ENCODE results near the gene LIX1. TPM values are rescaled to one million over a fixed set of nuclear protein-coding genes. Genes with fewer than 3 reads are reported as not detected.
A peak's percentile ranks its signal among the peaks of the same experiment; 100 is the strongest.
"Not testable (repeated sequence)": the region's sequence is repeated elsewhere in the genome, so short reads cannot be mapped to it uniquely, and the experiment has no call there.

The LIX1 gene
- polyA plus RNA-seq: 0.10 TPM

GRCh38 chr5:97142521-97143254 lies at the start of gene LIX1:
LIX1 (minus strand) TSS chr5:97142611; CDS start chr5:97142576, 35 bp downstream.
- no peaks in the 10 kb centered on the region for H3K9me3 Mint-ChIP-seq
- H3K36me3 Mint-ChIP-seq: no peaks in the 10 kb centered on the region
- no peak within 1 kb of the TSS for H3K4me3 Mint-ChIP-seq

GRCh38 chr5:97191893-97192292 lies 49.5 kb upstream of the LIX1 start:
- Mint-ChIP-seq H3K36me3 (peaks cover 7% of the 10 kb centered on the region), H3K4me3 (no peak overlapping the region), H3K4me1 (peaks cover 8 to 11% (median 9%) of the 10 kb centered on the region in 3 donors), H3K9me3 (peaks cover 0 to 22% (median 10%) of the 10 kb centered on the region in 3 donors), H3K27me3 (no peaks in the 10 kb centered on the region), H3K27ac (no peak overlapping the region)

More at GRCh38 chr5:97142521-97143254, at the start of gene LIX1:
- Mint-ChIP-seq H3K27ac (no peak within 1 kb of the TSS), H3K27me3 (no peaks in the 10 kb centered on the region), H3K4me1 (peaks cover 0 to 1% (median 0%) of the 10 kb centered on the region in 3 donors)

DNA sequence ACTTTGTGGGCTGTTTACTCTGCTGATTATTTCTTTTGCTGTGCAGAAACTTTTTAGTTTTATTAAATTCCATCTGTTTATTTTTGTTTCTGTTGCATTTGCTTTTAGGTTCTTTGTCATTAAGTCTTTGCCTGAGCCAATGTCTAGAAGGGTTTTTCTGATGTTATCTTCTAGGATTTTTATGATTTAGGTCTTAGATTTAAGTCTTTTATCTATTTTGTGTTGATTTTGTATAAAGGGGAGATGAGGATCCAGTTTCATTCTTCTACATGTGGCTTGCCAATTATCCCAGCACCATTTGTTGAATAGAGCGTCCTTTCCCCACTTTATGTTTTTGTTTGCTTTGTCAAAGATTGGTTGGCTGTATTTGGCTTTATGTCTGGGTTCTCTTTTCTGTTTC lies 47.1 kb upstream of the LIX1 start:
- Mint-ChIP-seq H3K9me3 (peaks cover 2 to 22% (median 10%) of the 10 kb centered on the region in 3 donors), H3K4me1 (peaks cover 8 to 12% (median 8%) of the 10 kb centered on the region in 3 donors)
- H3K27ac Mint-ChIP-seq, H3K36me3 Mint-ChIP-seq, H3K27me3 Mint-ChIP-seq, H3K4me3 Mint-ChIP-seq: not testable (repeated sequence)

DNA sequence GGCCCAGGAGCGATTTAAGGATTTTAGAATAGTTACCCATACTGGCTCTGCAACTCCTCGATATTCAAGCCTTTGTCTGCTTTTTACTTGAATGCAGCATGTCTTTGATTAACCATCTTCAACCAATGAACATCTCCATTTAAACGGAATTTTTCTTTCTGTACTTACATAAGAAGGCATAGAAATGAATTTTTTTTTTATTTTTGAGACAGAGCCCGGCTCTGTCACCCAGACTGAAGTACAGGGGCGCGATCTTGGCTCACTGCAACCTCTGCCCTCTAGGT lies 41.5 kb upstream of the LIX1 start:
- peaks cover 4% of the 10 kb centered on the region for H3K36me3 Mint-ChIP-seq

GRCh38 chr5:97183100-97183929 lies 40.9 kb upstream of the LIX1 start, which contains the start of gene RIOK2:
RIOK2 (minus strand) TSS chr5:97183247; CDS start chr5:97183191, 56 bp downstream.
- Mint-ChIP-seq H3K4me3 (peak within 1 kb of the TSS; percentile 91 to 99 (median 98)), H3K9me3 (peaks cover 0 to 5% (median 0%) of the 10 kb centered on the region in 3 donors), H3K36me3 (peaks cover 3% of the 10 kb centered on the region), H3K27me3 (peaks cover 2% of the 10 kb centered on the region), H3K4me1 (peaks cover 22 to 31% (median 27%) of the 10 kb centered on the region in 3 donors), H3K27ac (peak within 1 kb of the TSS; percentile 96 to 100 (median 99))

More for the DNA sequence above, 41.5 kb upstream of the LIX1 start:
- Mint-ChIP-seq H3K27ac (peak overlapping the region; percentile 96 to 100 (median 99)), H3K27me3 (peaks cover 2% of the 10 kb centered on the region), H3K4me3 (peak overlapping the region; percentile 91 to 99 (median 98)), H3K4me1 (peaks cover 22 to 31% (median 27%) of the 10 kb centered on the region in 3 donors), H3K9me3 (peaks cover 0 to 5% (median 3%) of the 10 kb centered on the region in 3 donors)

DNA sequence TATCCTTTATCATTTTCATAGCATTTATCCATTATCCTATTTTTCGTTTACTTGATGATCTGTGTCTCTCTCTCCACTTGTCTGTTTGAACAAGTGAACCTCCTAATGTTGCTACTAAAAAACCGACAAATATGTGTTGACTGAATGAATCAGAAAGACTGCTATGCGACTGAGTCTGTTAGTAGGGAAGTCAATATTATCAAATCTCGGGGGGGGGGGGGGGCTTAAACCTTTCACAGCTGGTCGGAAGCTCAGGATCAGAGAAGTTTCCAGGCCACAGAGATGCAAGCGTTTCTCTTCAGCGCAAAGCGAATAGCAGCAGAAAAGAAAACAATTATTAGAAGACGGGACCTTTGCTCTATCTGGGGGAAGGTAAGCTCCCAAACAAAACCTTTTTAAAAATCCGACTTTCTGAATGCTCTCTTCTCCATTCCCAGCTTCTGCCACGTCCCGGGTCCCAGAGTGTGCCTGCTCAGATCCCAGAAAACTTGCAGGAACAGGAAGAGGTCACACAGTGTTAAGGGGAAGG lies 40.2 kb upstream of the LIX1 start:
- H3K9me3 Mint-ChIP-seq: peaks cover 0 to 5% (median 0%) of the 10 kb centered on the region in 3 donors
- peak overlapping the region; percentile 91 to 99 (median 98) for H3K4me3 Mint-ChIP-seq
- H3K36me3 Mint-ChIP-seq: peaks cover 3% of the 10 kb centered on the region
- H3K27ac Mint-ChIP-seq: peak overlapping the region; percentile 96 to 100 (median 99)
- H3K4me1 Mint-ChIP-seq: peaks cover 22 to 31% (median 27%) of the 10 kb centered on the region in 3 donors
- peaks cover 2% of the 10 kb centered on the region for H3K27me3 Mint-ChIP-seq

DNA sequence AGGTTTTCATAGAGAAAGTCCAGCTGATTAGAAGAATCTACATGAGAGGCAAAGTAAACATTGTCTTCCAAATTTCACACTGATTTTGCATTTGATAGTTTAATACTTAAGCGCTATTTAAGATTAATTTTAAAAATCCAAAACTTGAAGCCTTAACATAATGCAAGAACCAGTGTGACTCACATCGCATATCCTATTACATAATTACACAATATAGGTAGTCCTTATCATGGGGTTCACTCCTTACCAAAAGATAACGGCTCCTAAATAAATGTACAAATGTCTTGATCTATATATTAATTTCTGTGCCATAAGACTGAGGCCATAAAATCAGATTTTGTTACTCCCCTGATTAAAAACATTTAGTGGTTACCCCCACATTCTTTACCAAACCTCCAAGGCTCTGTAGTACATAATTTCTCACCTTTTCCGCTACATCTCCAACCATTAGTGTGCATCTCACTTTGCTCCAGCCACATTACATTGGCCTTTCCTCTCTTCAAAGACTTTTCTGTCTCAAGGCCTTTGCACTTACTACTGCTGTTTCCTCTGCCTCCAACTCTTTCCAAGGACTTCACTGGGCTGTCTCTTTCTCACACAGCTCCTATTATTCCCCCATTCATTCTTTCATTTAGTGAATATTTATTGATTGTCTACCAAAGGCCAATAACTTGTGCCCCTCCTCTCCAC lies 39.6 kb upstream of the LIX1 start:
- Mint-ChIP-seq H3K36me3 (peaks cover 3% of the 10 kb centered on the region), H3K9me3 (peaks cover 0 to 5% (median 0%) of the 10 kb centered on the region in 3 donors), H3K27ac (peak overlapping the region; percentile 96 to 100 (median 99)), H3K27me3 (peaks cover 2% of the 10 kb centered on the region), H3K4me3 (peak overlapping the region; percentile 91 to 99 (median 98)), H3K4me1 (peaks cover 22 to 31% (median 27%) of the 10 kb centered on the region in 3 donors)

GRCh38 chr5:97179457-97179856 lies 37.0 kb upstream of the LIX1 start:
- H3K9me3 Mint-ChIP-seq, H3K27me3 Mint-ChIP-seq, H3K27ac Mint-ChIP-seq, H3K36me3 Mint-ChIP-seq, H3K4me3 Mint-ChIP-seq: not testable (repeated sequence)
- H3K4me1 Mint-ChIP-seq: peaks cover 21 to 35% (median 25%) of the 10 kb centered on the region in 3 donors

GRCh38 chr5:97172227-97172626 lies 29.8 kb upstream of the LIX1 start:
- H3K4me3 Mint-ChIP-seq: no peak overlapping the region
- H3K4me1 Mint-ChIP-seq: peaks cover 5 to 12% (median 7%) of the 10 kb centered on the region in 3 donors
- H3K36me3 Mint-ChIP-seq: peaks cover 4% of the 10 kb centered on the region
- H3K27me3 Mint-ChIP-seq: no peaks in the 10 kb centered on the region
- H3K27ac Mint-ChIP-seq: peak overlapping the region in 1 of 3 donors; percentile 29
- H3K9me3 Mint-ChIP-seq: no peaks in the 10 kb centered on the region

GRCh38 chr5:97171703-97172102 lies 29.3 kb upstream of the LIX1 start:
- H3K27ac Mint-ChIP-seq: no peak overlapping the region
- H3K9me3 Mint-ChIP-seq: no peaks in the 10 kb centered on the region
- no peak overlapping the region for H3K4me3 Mint-ChIP-seq
- peaks cover 5 to 12% (median 7%) of the 10 kb centered on the region in 3 donors for H3K4me1 Mint-ChIP-seq
- peaks cover 4% of the 10 kb centered on the region for H3K36me3 Mint-ChIP-seq
- H3K27me3 Mint-ChIP-seq: no peaks in the 10 kb centered on the region

GRCh38 chr5:97167435-97167834 lies 25.0 kb upstream of the LIX1 start:
- Mint-ChIP-seq H3K9me3 (no peaks in the 10 kb centered on the region), H3K36me3 (peaks cover 3% of the 10 kb centered on the region), H3K4me3 (peak overlapping the region; percentile 38 to 91 (median 64)), H3K27me3 (no peaks in the 10 kb centered on the region), H3K4me1 (peaks cover 5 to 8% (median 7%) of the 10 kb centered on the region in 3 donors), H3K27ac (peak overlapping the region; percentile 87 to 93 (median 89))

DNA sequence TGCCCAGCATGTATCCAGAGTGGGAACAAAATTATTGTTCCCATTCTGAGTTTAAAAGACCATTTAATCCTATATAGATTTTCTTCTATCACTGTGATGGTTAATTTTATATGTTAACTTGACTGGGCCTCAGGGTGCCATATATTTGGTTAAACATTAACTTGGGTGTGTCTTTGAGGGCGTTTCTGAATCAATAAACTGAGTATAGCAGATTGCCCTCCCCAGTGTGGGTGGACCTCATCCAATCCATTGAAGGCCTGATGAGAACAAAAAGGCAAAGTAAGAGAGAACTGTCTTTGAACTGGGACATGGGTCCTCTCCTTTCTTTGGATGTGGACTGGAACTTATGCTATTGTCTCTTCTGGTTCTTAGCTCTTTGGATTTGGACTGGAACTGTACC lies 23.3 kb upstream of the LIX1 start:
- peak overlapping the region in 2 of 3 donors; percentile 10 to 71 for H3K27ac Mint-ChIP-seq
- no peaks in the 10 kb centered on the region for H3K9me3 Mint-ChIP-seq
- no peak overlapping the region for H3K4me3 Mint-ChIP-seq
- H3K4me1 Mint-ChIP-seq: peaks cover 7 to 8% (median 7%) of the 10 kb centered on the region in 3 donors
- peaks cover 2% of the 10 kb centered on the region for H3K36me3 Mint-ChIP-seq
- H3K27me3 Mint-ChIP-seq: no peaks in the 10 kb centered on the region

DNA sequence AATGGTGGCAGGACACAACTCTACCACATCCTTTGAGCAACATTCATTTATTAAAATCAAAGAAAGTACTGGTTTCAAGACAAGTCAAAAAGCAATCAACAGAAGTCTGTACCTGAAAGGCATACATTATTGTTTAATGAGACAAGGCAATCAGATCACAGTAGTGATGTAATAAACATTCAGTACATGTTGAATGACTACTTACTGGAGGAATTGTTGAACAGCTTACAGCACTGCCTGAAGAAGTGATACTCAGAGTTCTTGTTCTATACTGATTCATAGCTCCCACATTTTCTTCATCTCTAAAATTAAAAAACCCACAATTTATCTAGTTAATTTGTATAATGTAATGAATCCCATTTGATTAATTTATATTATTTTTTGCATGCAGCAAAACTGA lies 22.4 kb upstream of the LIX1 start:
- H3K4me1 Mint-ChIP-seq: peaks cover 7 to 8% (median 7%) of the 10 kb centered on the region in 3 donors
- H3K27me3 Mint-ChIP-seq: no peaks in the 10 kb centered on the region
- no peaks in the 10 kb centered on the region for H3K9me3 Mint-ChIP-seq
- peaks cover 4% of the 10 kb centered on the region for H3K36me3 Mint-ChIP-seq
- H3K27ac Mint-ChIP-seq: peak overlapping the region; percentile 27 to 59 (median 35)
- no peak overlapping the region for H3K4me3 Mint-ChIP-seq

DNA sequence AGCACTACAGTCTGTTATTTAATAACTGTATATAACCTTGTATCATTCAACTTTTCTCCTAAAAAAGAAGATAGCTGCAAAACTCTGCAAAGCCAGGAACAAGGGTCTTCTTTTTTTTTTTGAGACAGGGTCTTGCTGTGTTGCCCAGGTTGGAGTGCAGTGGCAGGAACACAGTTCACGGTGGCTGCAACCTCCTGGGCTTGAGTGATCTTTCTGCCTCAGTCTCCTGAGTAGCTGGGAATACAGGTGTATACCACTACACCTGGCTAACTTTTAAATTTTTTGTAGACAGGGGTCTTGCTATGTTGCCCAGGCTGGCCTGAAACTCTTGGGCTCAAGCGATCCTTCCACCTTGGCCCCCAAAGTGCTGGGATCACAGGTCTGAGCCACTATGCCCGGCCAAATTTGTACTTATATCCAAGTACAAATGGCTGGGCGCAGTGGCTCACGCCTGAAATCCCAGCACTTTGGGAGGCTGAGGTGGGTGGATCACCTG lies 21.4 kb upstream of the LIX1 start:
- Mint-ChIP-seq H3K27me3 (no peaks in the 10 kb centered on the region), H3K4me3 (no peak overlapping the region), H3K36me3 (peaks cover 4% of the 10 kb centered on the region), H3K27ac (no peak overlapping the region), H3K9me3 (no peaks in the 10 kb centered on the region), H3K4me1 (peaks cover 7 to 8% (median 7%) of the 10 kb centered on the region in 3 donors)

All from IgD-negative memory B cell (primary cell).